8988T (cell line): ENCODE data around the gene PMIS2.
"Not testable (repeated sequence)": the region's sequence is repeated elsewhere in the genome, so short reads cannot be mapped to it uniquely, and the experiment has no call there.

Experiments
- DNase-seq: peaks from one replicate; pipeline ENCODE4 v3.0.0; 2011

The PMIS2 gene

DNA sequence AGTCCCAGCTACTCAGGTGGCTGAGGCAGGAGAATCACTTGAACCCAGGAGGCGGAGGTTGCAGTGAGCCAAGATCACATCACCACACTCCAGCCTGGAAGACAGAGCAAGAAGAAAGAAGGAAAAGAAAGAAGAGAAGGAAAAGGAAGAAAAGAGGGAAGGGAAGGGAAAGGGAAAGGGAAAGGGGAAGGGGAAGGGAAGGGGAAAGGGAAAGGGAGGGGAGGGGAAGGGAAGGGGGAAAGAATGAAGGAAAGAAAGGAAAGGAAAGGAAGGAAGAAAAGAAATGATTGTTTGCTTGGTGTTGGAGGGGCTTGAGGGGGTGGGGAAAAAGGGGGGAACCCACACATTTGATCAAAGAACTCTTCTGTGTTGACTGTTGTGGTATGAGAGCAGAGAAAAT lies 10.0 kb downstream of the PMIS2 start:
- no peak for DNase-seq

DNA sequence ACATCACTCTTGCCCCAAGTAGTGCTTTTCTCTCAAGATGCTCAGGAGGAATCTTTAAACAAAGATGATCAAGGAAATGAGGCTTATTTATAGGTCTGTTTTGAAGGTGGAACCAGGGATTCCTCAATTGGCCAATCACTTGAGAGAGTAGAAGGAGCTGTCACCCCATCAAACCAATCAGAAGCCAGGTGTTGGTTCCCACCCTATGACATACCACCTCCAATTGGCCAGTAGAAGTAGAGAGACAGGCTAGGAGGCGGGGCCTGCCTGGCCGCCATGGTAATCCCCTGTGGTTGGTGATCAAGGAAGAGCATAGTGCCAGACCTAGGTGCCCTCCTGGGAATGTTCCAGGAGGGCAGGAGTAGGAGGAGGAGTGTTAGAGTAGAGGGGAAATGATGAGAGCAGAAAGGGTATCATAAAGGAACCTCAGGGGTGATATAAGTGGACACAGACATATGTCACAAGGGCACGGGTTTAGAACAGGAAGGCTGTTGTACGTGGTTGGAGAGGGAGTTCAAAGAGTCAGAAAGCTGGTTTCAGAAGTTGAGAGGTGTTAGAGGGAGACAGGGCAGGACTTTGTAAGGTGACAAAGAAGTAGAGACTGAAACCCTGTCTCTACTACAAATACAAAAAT lies 10.5 kb downstream of the PMIS2 start:
- DNase-seq = peak; percentile 51

DNA sequence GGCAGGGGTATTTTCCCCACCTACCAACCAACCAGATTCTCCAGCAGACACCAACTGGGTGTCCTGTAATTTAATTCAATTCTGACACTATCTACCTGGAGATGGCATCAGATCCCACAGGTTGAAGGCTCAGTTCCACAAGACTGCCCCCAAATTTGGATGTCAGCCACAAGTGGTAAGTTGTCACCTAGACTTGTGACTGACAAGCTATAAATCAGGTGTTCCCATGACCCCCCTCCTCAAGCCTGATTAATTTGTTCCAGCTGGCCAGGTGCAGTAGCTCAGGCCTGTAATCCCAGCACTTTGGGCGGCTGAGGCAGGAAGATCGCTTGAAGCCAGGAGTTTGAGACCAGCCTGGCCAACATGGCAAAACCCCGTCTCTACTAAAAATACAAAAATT lies 16.0 kb downstream of the PMIS2 start:
- no peak for DNase-seq

DNA sequence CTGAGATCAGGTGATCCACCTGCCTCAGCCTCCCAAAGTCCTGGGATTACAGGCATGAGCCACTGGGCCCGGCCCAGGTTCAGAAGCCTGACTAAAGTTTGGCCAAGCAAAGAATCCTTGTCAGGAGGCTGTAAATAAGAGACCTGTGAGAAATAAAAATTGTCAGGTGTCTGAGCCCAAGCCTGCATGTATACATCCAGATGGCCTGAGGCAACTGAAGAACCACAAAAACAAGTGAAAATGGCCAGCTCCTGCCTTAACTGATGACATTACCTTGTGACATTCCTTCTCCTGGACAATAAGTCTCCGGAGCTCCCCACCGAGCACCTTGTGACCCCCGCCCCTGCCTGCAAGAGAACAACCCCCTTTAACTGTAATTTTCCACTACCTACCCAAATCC lies 18.5 kb downstream of the PMIS2 start:
- DNase-seq = not testable (repeated sequence)

DNA sequence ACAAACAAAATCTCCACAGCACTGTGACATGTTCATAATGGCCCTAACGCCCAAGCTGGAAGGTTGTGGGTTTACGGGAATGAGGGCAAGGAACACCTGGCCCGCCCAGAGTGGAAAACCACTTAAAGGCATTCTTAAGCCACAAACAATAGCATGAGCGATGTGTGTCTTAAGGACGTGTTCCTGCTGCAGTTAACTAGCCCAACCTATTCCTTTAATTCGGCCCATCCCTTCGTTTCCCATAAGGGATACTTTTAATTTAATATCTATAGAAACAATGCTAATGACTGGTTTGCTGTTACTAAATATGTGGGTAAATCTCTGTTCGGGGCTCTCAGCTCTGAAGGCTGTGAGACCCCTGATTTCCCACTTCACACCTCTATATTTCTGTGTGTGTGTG lies 21.2 kb downstream of the PMIS2 start:
- DNase-seq = not testable (repeated sequence)

DNA sequence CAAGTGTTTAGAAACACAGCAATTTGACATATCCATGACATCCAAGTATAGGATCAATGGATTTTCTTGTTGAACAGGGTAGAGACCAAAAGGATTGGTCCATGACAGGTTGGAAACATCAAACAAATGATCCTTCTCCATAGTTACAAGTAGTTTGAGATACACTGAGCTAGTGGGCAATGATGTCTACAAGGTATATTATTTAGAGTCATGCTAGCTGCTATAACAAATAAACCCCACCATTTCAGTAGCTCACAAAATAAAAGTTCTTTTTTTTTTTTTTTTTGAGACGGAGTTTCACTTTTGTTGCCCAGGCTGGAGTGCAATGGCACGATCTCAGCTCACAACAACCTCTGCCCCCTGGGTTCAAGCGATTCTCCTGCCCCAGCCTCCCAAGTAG lies 21.7 kb downstream of the PMIS2 start:
- DNase-seq = no peak

DNA sequence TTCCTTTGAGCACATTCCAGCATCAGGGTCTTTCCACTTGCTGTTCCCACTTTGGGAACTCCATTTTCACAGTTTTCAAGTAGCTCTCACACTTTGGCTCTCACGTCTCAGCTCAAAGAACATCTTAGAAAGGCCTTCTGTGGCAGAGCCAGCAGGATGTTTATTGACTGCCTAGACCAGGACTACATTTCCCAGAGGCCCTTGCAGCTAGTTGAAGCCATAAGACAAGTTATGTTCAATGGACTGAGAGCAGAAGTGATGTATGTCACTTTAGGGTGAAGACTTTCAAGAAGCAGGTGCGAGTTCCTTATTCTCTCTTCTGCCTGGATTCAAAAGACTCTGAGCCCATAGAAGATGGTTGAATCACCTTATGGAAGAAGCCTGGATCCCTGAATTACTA lies 22.3 kb downstream of the PMIS2 start:
- no peak for DNase-seq

DNA sequence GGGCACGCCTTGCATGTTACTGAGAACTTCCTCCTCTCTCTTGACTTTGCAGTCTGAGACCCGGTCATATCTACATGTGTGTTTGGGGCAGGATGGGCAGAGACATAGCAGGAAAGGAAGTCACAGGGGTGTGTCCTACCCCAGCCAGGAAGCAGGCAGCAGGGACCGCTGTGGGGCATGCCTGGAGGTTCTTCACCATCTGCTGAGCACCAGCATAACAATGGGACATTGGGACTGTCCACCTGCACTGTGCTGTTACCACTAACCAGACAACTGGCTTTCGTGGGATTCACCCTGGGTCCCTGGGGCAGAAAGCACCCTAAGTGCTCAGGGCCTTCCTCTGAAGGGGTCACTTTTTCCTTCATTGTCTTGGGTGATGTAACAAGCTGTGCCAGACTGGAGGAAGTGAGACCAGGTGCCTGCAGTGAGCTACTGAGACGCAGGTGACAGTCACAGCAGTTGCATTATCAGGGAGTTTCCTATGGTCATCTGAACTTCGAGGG lies 23.9 kb downstream of the PMIS2 start:
- no peak for DNase-seq

DNA sequence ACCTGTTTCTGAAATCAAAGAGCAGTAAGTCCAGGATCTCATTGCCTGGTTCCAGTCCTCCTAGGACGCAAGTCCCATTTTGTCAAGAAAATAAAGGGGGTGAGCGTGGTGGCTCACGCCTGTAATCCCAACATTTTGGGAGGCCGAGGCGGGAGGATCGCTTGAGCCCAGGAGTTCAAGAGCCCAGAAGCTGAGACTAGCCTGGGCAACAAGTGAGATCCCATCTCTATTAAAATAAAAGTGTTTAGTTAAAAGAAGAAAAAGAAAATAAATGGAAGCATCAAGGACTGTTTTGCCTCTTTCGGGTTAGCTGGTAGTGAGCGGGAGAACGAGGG lies 26.2 kb downstream of the PMIS2 start:
- DNase-seq = no peak

DNA sequence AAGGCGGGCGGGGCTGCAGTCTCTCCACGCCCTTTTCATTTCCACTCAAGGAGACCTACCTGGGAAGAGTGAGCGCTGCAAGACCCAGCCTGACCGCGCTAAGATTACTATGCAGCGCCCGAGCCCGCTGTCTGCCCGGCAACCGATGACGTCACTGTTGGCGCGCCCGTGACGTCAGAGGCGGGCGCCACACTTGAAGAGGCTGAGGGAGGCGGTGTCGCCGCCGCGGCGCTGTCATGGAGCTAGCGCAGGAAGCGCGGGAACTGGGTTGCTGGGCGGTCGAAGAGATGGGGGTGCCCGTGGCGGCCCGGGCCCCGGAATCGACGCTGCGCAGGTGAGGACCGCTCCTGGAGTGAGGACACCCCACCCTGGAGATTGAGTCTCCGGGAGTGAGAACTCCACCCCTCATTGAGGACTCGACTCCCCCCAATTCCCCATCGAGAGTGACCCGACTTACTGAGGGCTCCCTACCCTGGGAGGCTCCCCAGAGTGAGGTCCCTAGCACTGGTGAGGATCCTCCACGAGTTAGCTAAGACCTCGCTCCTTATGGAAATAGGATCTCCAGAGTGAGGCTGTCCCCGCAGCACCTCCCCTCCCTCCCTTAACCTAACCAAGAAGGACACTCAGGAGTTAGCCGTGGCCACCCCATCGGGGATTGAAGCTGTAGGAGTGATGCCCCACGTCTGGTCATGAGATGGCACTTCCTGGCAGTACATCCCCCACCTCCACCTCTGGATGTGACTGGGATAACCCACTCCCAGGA lies 26.8 kb downstream of the PMIS2 start, which contains the start of gene HAUS5:
HAUS5 (plus strand) TSS at position 177 of the 763 bp plus-strand sequence; CDS start at position 237, 60 bp downstream.
- DNase-seq = peak; percentile 96

DNA sequence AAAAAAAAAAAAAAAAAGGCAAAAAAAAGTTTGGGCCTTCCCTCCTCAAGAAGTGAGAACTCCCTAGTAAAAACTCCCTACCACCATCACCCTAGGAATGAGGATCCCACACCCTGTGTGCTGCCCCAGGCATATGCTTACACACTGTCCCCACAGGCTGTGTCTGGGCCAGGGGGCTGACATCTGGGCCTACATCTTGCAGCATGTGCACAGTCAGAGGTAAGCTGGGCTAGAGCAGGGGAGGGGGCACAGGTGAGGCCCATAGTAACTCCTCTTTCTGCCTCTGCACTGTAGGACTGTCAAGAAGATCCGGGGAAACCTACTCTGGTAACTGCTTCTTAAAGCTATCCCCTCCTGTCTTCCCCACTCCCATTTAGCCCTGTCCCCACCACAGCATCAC lies 27.6 kb downstream of the PMIS2 start:
- DNase-seq = no peak

DNA sequence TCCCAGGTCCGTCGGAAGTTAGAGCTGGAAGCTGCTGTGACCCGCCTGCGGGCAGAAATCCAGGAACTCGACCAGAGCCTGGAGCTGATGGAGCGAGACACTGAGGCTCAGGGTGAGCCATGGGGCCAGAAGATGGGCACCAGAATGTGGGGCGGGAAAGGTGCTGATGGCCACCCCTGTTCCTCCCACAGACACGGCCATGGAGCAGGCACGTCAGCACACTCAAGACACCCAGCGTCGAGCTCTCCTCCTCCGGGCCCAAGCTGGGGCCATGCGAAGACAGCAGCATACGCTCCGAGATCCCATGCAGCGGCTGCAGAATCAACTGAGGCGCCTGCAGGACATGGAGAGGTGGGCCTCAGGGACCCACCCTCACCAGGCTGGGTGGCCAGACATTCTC lies 29.1 kb downstream of the PMIS2 start:
- DNase-seq = no peak

DNA sequence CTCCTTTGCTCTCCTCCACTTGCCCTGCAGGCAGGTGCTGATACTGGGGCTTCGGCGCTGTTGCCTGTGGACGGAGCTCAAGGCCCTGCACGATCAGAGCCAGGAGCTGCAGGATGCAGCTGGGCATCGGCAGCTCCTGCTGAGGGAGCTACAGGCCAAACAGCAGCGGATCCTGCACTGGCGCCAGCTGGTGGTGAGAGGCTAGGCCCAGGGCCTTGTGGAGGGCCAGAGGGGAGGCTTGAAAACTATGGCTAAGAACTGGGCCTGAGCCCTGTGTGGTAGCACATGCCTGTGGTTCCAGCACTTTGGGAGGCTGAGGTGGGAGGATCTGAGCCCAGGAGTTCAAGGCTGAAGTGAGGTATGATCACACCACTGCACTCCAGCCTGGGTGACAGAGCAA lies 32.9 kb downstream of the PMIS2 start:
- DNase-seq = no peak

DNA sequence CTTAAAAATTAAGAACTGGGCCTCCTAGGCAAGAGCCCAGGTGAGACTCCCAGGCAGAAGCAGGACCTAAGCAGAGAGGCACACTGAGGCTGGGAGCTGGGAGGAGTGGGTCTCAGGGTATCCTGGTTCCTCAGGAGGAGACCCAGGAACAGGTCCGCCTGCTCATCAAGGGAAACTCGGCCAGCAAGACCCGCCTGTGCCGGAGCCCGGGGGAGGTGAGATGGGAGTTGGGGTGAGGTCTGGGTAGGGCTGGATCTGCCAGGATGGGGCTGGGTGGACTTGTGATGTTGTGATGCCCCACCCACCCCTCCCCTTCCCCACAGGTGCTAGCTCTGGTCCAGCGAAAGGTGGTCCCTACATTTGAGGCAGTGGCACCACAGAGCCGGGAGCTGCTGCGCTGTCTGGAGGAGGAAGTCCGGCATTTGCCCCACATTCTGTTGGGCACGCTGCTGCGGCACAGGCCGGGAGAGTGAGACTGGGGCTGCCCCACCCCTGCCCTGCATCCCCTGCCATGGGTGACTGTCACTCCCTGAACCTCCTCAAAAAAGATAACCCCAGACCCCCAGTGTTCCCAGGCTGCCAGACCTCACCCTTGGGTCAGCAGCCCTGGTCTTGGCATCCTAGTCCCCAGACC lies 33.4 kb downstream of the PMIS2 start:
- DNase-seq = no peak

DNA sequence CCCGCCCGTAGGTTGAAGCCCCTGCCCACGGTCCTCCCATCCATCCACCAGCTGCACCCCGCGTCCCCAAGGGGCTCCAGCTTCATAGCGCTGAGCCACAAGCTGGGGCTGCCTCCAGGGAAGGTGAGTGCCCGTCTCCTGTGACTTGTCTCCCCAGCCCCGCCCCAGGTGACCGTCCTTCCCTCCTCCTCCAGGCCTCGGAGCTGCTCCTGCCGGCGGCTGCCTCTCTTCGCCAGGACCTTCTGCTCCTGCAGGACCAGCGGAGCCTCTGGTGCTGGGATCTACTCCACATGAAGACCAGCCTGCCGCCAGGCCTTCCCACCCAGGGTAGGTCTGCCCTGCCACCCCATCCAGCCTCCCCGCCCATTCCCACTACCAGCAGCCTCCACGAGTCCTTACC lies 34.0 kb downstream of the PMIS2 start:
- no peak for DNase-seq

DNA sequence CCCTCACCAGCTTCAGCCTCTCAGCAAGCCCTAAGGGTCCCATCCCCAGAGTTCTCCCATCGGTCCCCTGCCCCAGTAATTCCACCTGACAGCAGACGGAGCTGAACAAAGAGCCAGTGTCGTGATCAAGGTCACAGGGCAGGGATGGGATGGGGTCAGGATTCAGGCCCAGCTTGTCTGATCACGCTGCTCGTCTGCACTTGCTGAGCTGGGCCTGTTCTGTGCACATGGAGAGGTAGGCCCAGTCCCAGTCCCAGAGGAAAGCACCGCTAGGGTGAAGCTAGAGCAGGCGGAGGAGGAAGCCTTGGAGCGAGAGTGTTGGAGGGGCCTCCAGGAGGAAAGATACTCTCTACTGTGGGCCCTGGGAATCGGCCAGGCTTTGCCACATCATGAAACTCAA lies 35.7 kb downstream of the PMIS2 start:
- DNase-seq = no peak

DNA sequence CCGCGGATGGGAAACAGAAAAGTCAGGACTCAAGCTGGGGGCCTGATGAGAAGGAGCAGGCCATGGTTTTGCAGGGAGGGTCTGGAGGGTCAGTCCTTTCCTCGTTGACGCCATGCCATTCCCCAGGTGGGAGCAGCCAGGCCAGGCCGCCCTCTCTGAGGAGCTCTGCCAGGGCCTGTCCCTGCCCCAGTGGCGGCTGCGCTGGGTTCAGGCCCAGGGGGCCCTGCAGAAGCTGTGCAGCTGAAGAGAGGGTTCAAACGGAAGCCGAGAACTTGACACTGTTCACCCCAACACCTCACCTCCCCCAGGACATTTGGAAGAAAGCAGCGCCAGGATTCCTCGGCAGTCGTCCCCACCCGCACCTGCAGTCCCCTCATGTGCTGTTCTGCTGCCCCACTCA lies 36.8 kb downstream of the PMIS2 start:
- DNase-seq = no peak

DNA sequence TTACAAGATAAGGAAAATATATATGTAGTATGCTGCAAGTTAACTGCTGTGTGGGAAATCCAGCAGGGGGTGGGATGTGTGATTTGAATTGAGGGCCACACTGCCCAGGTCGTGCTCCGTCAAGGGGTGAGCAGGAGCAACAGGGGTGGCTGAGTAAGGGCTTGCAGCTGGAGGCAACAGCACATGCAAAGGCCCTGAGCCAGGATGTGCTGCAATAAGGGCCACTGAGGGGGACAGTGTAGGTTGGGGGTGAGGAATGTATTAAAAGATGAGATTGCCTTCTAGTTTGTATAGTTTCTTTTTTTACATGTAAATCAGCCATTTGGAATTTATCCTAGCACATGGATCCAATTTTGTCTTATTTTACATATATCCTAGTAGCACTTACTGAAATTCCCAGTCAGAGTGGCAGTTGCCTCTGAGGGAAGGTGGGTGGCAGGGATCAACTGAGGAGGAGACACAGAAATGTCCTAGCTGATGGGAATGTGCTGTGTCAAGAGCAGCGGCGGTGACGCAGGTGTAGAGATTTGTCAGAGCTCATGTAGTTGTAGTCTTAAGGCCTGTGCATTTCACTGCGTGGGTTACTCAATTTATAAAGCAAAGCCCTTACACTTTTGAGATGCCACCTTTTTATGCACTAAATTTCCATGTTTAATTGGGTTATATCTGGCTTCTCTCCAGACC lies 37.5 kb downstream of the PMIS2 start:
- no peak for DNase-seq

DNA sequence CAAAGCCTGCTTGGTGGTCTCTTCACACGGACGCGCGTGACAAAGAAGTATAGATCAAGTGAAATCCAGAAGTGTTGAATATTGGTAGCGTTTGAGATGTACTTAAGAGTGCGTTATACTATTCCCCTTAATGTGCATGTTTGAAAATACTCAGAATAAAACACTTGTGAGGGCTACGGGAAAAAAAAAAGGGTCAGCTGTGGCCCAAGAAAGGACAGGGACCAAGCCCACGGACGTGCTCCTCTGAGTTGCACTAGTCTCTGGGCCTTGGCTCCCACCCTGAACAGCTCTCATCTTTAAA lies 42.2 kb downstream of the PMIS2 start:
- DNase-seq = no peak

DNA sequence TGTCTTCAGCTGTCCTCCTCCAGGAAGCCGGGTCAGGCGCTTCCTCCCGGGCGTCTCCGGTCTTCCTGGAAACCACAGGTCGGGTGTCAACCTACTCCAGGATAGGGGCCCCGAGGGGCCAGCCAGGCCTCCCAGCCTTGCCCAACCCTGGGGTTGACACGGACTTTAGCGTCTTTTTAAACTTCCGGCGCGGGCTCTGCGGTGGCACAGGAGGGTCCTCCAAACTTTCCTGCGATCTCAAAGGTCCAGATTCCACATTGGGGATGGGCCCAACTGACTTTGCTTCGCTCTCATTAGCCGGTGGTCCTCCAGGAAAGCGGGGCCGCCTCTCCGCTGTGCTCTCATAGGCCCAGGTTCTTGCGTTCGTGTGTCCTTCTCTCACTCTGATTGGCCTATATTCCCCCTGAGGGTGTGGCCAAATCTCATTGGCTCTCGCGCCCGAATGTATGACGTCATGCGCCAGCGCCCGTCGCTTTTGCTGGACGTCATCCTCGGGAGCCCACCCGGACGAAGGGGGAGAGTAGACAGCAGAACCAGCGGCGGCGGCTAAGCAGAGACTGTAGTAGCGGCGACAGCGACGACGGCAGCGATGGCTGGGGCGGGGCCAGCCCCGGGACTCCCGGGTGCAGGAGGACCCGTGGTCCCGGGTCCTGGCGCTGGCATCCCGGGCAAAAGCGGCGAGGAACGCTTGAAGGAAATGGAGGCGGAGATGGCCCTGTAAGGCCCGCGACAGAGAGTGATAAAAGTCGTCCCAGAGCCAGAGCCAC lies 42.8 kb downstream of the PMIS2 start, which contains the start of gene RBM42:
RBM42 (plus strand) TSS at position 472 of the 767 bp plus-strand sequence; CDS start at position 590, 118 bp downstream.
- DNase-seq = peak; percentile 98

DNA sequence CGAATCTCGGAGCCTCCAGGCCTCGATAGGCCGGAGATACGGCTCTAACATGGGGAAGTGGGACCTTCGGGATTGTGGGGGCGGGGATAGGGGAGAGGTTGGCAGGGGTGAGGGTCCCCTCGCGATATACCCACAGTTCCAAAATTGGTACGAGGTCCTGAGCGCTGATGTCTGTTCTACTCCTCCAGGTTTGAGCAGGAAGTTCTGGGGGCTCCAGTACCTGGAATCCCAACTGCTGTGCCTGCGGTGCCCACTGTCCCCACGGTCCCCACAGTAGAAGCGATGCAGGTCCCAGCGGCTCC lies 43.3 kb downstream of the PMIS2 start:
- no peak for DNase-seq

DNA sequence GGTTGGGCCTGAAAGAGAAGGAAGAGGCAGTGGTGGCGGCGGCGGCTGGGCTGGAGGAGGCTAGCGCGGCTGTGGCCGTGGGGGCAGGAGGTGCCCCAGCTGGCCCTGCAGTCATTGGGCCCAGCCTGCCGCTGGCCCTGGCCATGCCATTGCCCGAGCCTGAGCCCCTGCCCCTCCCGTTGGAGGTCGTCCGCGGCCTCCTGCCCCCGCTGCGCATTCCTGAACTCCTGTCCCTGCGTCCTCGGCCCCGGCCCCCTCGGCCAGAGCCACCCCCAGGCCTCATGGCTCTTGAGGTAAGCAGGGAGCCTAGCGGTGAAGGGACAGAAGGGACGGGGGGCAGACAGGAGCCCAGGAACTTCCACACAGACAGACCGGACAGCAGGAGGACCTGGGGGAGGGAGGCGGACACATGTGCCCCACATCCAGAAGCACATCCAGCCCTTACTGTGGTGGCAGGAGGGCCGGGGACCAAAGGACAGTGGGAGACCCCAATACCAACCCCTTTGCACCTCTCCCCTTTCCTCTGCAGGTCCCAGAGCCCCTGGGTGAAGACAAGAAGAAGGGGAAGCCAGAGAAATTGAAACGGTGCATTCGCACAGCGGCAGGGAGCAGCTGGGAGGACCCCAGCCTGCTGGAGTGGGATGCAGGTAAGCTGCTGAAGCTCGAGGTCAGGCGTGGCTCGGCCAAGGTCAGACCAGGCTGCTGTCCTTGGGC lies 47.9 kb downstream of the PMIS2 start:
- DNase-seq = no peak
